SIG-M5 treated with dmso at 0.1 percent for 504 hours (cell line): Measurements from ENCODE around the gene NPM3.

Experiments
- DNase-seq: peaks from one replicate; lab custom pipeline; 2025; ENCODE audit not compliant: unreplicated experiment; lab: John Stamatoyannopoulos, UW

NPM3 gene, protein sequence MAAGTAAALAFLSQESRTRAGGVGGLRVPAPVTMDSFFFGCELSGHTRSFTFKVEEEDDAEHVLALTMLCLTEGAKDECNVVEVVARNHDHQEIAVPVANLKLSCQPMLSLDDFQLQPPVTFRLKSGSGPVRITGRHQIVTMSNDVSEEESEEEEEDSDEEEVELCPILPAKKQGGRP

DNA sequence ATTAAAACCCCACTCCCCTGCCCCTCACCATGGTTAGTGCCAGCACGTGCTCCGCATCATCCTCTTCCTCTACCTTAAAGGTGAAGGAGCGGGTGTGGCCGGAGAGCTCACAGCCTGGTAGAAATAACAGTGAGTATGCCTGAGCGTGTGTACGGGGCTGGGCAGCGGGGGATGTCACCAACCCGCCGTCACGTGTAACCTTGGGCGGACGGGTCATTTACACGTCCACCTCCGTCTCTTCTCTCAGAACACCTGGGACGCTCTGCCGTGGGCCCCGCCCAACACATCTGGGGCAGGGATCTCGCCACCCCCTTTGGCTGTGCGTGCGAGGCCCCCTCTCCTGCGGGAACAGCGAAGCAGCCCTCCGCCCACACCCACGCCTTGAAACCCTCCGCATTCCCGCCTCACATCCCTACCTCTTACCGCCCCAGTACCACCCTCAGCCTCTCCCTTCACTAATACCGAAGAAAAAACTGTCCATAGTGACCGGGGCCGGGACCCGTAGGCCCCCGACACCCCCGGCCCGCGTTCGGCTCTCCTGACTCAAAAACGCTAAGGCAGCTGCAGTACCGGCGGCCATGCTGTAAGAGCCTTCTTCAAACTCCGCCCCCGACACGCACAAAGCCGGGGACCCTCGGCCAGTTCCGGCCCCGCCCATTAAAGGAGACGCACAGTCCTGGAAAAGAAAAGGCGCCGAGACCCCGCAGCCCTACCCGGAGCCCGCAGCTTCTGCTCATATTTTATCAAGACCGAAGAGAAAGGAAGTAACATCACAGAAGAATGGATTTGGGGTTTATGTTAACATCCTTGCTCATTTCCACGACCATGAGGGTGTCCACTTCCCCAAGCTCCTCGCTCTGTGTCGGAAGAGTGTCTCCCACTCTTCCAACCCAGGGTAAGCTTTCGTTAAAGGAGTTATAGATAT lies at the start of gene NPM3:
NPM3 (minus strand) TSS at position 636 of the 925 bp plus-strand sequence; CDS start at position 580, 56 bp downstream.
- peak; percentile 76 for DNase-seq

DNA sequence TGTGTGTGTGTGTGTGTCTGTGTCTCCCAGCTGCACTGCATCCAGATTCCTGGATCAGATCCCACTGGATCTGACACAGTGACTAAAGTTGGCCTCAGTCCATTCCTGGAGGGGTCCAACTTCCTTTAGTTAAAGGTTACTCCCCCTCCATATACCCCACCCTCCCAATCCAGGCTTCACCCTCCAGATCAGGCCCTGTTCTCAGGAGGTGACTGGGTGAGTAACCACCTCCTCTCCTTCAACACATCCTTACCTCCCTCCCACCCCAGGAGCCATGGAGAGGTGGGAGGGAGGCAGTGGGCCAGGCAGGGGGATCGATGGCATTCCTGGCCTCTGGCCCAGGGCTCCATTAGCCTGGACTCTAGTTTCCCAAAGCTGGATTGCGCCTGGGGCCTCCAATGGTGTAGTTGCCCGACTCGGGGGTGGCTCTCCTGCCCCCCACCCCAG lies 49.1 kb upstream of the NPM3 start:
- no peak for DNase-seq

DNA sequence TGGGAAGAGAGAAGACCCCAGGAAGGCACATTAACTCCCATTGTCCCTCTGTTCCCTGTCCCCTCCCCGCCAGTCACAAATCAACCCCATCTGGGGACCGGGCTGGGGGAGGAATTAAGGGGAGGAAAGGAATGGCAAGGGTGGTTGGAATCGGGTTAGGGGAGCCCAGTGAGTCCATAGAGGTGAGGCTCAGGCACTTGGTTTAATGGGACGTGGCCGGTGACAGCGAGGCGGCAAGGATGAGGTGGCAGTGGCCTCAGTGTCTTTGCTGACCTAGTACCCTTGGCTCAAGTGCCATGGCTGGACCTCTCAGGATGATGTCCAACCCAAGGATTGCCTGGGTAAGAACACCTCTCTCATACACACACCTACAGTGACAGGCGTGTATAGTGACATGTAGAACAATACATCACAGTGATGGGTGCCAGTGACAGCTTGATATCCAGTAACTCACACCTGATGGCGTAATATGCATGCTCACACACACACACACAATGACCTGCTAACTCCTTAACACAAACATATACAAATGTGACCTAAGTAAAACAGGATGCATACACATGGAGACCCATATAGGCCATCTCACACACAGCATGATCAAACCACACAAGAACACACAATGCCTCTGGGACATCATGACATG lies 48.0 kb upstream of the NPM3 start:
- DNase-seq = no peak

DNA sequence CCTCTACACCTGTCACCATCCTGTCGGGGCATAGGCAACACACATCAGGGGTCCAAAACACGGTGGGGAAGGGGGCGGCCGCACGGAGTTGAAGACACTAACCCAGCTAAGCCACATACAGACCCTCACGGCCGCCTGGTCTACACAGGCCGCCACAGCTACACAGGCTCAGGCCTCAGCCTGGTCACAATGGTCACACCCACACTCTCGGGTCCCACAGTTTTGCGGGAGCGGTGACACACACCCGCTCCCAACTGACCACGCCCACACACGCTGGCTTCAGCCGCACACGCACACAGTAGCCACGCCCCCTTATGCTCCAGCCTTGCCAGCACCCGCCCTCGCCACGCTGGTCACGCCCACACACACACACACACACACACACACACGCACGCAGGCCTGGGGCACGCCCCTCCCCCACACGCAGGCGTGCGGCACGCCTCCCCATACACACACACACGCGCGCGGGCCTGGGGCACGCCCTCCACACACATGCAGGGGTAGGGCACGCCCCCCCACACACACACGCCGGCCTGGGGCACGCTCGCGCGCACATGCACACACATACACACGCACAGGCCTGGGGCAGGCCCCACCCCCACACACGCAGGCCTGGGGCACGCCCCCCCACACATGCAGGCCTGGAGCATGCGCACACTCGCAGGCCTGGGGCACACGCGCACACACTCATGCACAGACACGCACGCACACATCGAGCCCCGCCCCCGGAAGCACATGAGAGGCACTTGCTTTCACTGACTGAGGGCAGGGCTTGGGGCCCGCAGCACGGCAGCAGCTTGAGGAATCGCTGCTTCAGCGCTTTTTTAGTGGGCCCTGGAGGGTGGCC lies 47.3 kb upstream of the NPM3 start:
- DNase-seq = peak; percentile 84

DNA sequence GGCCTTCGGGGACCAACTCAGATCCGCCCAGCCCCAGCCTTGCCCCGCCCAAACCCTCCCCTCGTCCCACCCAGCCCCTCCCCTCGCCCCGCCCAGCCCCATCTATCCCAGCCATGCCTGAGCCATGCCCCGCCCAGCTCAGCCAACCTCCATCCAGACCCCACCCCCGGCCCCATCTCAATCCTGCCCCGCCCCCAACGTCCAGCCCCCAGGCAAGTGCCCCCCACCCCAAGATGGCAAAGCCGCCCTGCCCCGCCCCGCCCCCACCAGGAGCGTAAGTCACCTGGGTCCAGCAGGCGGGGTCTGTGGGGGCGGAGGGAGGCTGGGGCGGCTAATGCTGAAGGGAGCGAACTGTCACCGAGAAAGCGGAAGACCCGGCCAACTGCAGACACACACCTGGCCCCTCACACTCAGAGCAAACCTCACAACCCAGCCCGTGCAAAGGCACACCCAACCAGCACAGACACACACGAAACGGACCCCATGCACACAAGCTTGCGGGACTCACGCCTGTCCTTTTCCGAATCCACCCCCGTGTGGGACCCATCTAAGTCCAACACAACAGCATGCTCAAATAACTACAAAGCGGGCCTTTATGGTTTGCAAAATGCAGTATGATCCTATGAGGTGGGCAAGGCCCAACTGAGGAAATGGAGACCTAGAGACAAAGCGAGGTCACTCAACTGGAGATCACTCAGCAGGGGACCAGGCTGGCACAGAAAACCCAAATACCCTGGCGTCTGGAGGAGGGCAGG lies 46.5 kb upstream of the NPM3 start:
- DNase-seq = no peak

DNA sequence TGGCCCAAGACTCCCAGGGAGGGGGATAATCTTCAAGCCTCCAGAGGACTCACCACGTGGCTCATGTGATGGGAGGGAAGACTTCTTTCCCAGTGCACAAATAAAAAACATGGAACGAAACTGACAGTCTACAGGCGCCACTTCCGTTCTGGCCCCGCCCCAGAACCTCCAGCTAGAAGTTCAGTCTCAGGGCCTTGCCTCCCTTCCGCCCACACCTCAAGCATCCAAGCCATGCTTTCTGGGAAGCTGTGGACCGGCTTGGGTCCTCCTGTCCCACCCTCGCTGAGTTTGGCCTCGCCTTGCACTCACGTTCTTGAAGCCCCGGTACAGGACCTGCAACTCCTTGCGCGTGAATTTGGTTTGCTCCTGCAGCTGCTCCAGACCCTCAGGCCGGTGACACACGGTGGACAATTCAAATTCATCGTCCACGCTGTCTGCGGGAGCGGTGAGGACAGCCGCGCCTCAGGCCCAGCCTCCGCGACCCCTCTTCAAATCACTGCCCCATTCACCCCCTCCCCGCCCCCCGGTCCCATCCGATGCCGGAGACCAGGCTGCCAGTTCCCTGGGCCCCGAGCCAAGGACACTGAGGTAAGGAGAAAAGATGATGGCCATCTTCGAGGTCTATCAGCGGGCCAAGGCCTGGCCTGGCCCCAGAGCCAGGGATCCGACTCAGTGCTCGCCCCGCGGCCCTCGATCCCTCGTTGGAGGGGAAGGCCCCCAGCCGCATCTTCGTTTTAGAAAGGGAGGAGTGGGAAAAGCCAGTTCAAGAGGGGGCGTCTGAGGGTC lies 45.7 kb upstream of the NPM3 start:
- DNase-seq = no peak

DNA sequence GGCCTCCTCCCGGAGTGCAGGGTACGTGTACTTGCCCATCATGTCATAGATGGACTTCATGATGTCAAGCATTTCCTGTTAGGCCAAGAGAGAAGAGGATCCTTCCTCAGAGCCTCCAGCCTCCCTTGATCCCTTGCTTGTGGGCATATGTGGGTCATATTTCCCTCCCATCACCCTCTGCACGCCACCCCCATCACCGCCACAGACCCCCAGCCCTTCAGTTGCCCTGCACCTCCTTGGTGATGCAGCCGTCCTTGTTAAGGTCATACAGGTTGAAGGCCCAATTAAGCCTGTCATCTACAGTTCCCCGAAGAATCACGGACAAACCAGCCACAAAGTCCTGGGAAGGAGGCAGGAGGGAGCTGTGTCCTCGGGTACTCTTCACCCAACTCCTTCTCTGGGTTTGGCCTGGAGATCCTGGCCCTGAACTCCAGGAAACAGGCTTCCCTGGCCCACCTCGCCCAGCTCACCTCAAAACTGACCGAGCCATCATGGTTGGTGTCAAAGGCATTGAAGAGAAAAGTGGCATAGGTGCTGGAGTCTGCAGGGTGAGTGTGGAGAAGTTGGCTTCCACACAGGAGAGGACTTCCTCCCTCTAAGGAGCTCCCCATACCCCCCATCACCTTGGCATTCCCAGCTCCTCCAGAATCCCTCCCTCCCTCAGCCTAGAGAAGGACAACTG lies 44.8 kb upstream of the NPM3 start:
- DNase-seq = no peak

DNA sequence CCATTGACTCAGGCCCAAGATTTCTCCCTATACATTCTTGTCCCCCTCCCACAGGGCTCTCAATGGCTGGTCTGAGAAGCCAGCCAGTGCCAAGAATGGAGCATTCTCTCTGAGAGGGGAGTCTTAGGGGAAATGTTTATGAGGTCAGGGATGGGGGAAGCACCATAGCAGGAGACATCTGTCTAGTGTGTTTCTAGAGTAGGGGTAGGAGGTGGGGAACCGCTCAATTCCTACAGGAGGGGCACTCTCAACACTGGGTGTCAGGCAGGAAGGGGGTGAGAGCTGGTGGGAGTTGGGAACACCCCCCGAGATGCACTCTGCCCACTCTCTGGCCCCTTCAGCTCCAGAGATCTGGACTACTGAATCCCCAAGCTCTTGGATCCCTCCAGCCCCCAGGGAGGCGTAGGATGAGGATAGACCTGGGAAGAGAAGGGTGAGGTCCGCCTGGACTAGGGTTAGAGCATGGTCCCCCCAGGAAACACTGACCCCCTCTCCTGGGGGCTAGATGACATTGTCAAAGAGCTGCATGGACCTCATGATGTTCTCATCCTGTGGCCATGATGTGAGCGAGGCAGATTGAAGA lies 43.7 kb upstream of the NPM3 start:
- no peak for DNase-seq

DNA sequence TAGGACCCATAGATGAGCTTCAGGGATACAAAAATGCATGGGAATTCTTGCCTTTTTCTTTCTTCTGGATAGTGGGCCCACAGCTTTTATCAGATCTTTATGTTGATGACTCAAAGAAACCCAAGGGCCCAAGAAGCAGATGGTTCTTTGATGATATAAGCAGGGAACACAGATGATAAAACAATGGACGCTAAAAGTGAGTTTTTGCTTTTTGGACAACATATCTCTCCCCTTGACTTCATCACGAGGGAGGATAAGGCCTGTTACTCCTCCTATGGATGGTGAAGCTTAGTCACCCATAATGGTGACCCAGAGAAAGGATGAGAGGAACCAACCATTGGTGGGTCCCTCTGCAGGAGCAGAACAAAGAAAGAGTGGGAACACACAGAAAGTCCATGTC lies 41.5 kb upstream of the NPM3 start:
- no peak for DNase-seq

DNA sequence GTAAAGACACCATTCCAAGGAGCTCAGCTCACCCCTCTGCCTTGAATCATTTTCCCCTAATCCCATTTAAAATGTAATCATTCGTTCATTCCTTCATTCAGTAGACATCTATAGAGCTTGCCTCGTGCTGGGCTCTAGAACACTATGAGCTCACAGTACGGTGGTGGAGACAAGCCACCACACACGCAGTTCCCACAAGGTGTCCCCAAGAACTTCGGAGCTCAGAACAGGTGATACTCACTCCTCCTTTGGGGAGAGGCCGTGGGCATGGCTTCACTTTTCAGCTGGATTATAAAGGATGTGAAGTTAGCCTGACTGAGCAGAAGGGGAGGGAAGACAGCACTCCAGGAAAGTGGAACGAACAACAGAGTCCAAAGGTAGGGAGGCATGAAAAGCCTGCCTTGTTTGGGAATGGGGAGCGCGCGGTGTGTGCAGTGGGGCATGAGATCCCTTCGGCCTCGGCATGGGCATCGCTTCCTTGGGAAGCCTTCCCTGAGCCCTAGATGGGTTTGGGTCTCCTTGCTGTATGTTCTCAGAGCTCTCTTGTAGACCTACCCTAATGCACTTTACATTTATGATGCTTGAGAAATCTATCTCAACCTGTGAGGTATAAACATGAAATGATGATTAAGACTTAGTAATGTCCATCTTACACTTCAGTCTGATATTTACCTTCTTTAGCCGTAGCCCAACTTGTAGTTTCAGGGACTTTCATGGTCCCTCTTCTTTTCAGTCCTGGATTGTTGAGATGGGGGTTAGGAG lies 35.8 kb upstream of the NPM3 start:
- peak; percentile 53 for DNase-seq

DNA sequence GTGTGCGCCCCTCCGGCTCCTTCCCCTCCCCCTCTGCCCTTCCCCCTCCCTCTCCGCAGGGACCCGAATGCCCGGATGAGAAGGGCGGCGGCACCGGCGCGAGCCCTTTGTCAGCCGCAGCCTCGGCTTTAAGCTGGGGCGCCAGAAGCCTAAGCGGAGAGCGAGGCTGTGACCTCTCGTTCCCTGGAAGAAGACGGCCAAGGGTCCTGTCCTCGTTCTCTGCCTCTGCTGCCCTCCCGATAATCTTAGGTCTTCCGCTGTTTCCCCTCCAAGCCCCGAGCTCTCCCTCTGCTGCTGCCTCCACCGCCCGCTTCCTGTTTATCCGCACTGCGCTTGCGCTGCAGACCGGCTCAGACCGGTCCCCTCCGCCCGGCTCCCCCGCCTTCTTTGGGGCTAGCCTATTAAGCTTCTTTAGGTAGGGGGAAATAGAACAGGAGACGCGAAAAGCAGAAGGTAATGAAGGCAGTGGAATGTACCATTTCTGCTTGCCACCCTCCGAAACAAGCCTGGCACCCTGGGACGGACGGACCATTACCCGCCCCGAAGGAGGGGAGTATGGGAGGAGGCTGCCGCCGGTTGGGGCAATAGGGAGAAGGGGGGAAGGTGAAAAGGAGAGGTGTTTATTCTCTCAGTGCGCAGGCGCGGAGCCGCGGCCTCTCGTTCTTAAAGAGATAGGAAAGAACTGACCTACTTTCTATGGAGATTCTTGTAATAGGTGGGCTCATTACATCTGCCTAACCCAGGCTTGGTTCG lies 35.0 kb upstream of the NPM3 start, which contains the start of gene OGA:
OGA (minus strand) TSS at position 326 of the 753 bp plus-strand sequence. CDS start 422 bp downstream, outside the sequence.
- peak; percentile 99 for DNase-seq

DNA sequence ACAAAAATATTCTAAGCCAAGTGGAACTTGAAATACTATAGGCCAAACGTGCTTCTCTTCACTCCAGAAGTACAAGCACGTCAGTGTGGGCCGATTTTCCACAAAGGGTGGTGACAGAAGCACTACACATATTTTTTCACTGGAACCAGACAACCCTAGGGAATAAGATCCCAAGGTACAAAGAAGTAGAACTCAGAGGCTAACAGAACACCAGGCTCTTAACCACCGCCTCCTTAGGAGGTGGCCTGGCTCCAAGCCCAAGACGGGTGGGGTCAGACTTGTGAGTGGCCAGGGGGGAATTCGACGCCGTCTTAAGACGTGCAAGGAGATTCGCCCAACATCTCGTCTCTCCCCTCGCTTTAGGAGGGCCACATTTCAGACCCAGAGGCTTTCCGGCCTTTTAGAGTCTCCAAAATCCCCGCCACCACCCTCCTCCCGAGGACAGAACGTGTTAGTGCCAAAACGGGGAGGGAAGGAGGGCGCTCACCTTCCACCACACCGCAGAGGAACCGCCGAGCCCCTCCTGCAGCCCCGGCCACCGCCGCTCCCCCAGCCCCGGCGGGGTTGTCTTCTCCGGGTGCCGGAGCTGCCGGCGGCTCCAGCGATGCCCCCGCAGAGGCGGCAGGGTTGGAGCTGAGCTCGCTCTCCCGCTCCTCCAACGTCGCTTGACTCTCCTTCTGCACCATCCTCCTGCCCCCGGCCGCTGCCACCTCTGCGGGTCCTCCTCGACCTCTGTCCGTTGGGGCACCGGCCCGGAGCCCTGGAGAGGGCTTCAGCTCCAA lies 34.3 kb upstream of the NPM3 start:
- DNase-seq = peak; percentile 51

DNA sequence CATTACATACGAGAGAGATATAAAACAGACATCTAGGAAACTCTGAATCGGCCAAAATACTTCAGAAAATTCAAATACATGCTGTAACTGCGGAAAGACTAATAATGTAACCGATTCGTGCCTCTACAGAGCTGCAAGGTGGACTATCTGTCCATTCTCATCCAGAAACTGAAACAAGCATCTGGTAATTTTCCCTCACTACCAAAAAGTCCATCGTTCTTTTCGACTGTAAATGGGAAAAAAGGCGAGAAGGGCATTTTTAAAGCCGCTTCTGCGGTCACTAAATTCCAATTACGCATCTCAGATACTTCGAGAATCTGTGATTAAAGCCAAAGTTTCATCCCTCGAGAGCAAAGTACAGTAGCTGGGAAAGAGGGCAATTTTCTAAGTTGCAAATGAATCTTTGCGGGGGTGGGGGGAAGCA lies 33.7 kb upstream of the NPM3 start:
- DNase-seq = no peak

DNA sequence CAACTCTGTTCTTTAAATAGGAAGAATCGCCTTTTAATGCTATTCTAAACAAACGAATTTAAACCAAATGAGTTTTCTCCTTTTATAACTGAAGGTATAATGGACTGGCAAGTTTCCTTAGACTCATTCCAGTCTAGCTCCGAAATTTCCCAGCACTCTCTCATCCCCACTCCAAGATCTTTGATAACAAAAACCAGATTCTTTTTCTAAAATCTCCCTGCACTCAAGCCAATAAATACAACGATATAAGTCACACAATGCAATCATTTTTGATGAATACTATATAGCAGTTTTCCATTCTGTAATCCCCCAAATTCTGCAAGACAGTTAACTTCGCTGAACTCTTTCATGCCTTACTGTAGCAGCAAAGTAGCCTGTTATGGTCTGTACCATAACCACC lies 33.1 kb upstream of the NPM3 start:
- DNase-seq = no peak

DNA sequence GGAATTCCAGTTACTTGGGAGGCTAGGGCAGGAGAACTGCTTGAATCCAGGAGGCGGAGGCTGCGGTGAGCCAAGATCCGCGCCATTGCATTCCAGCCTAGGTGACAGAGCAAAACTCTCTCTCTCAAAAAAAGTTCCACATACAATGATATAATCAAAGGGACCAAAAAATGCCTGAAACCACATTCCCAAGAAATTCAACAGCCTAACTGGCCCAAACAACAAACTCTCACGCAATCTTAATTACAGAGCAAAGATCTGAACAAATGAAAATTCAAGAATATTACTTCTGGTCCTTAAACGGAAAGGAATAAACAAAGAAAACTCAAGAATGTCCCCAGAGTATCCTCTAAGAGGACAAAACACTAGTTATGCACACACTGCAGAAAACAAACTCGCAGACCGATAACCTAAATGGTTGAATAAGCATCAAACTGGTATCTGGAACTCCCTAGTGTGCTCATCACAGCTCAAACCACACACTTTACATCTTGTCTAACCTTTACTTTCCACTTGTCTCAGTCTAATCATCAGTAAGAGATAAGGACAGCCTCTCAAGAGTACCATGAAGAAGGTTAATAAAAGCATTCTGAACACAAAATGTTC lies 31.3 kb upstream of the NPM3 start:
- DNase-seq = no peak

DNA sequence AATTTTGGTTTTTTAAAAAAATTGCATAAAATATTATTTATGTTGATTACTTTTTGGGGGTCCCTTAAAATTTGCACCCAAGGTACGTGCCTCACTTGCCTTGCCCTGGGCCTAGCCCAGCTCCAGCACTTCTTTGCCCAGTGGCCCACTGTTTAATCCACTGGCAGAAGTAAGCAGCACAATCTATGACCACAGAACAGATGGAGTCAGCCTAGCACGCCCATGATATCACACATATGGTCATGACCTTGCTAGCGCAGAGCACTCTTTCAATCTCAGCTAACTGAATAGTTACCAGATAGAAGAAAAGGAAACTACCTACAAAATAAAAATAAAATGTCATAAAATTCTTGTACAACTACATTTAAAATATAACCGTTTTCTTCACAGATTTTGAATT lies 29.4 kb upstream of the NPM3 start:
- no peak for DNase-seq
